ENCODE results near the gene CGN. TPM values are rescaled to one million over a fixed set of nuclear protein-coding genes. Genes with fewer than 3 reads are reported as not detected.

CGN gene
- total RNA-seq, 4 donors from 2014 or later: 3.3 to 26.1 (median 15.1) TPM

DNA sequence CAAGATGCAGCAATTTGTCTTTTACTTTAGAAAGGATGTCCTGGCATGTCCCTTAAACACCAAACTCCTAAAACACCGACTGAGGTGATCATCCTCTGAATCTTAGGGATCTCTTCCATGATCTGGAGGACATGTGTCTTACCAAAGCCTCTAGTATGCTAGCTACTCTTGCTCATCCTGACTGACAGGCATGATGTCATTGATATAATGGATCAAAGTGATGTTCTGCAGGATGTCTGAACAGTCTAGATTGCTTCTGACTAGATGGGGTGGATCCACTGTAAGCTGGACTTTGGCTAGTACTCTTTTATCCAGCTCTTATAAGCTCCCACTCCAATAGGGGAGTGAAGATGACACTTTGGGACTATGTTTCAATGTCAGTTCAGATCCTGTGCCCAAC is 11.3 kb upstream of the CGN start:
- H3K4me1 ChIP-seq: peaks cover 0 to 6% (median 0%) of the 10 kb centered on the region in 3 donors
- intact Hi-C loops (cut with DNase I): no loop called here
- H3K36me3 ChIP-seq: no peaks in the 10 kb centered on the region
- no peaks in the 10 kb centered on the region for H3K9me3 ChIP-seq
- TF ChIP-seq POLR2A (IDR thresholded peaks at IDR 0.05): no peak
- TF ChIP-seq, protein P1, sequence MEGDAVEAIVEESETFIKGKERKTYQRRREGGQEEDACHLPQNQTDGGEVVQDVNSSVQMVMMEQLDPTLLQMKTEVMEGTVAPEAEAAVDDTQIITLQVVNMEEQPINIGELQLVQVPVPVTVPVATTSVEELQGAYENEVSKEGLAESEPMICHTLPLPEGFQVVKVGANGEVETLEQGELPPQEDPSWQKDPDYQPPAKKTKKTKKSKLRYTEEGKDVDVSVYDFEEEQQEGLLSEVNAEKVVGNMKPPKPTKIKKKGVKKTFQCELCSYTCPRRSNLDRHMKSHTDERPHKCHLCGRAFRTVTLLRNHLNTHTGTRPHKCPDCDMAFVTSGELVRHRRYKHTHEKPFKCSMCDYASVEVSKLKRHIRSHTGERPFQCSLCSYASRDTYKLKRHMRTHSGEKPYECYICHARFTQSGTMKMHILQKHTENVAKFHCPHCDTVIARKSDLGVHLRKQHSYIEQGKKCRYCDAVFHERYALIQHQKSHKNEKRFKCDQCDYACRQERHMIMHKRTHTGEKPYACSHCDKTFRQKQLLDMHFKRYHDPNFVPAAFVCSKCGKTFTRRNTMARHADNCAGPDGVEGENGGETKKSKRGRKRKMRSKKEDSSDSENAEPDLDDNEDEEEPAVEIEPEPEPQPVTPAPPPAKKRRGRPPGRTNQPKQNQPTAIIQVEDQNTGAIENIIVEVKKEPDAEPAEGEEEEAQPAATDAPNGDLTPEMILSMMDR (IDR thresholded peaks at IDR 0.05): no peak
- H3K4me3 ChIP-seq: no peak overlapping the region
- DNase-seq: no peak
- WGBS, 2 donors: 56 to 86% methylated on average over 1 of the region's 1 CpG
- no peak overlapping the region for H3K27ac ChIP-seq
- no peaks in the 10 kb centered on the region for H3K27me3 ChIP-seq

DNA sequence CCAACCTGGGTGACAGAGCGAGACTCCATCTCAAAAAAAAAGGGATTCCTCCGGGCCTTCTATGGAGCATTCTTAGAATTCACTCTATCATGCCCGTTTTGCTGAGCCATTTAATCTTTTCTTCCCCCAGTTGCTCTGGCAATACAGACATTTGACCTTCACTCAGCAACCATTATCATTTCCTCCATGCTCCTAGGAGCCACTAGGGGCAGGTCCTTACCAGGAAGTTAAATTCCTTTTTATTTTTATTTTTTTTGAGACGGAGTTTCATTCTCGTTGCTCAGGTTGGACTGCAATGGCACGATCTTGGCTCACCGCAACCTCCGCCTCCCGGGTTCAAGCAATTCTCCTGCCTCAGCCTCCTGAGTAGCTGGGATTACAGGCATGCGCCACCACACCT is 9.7 kb upstream of the CGN start:
- Histone ChIP-seq H3K4me1 (no peaks in the 10 kb centered on the region), H3K4me3 (no peak overlapping the region), H3K27me3 (no peaks in the 10 kb centered on the region), H3K27ac (no peak overlapping the region), H3K9me3 (no peaks in the 10 kb centered on the region), H3K36me3 (no peaks in the 10 kb centered on the region)
- DNase-seq: no peak
- WGBS, 2 donors: 67 to 81% methylated on average over 10 of the region's 10 CpGs
- intact Hi-C loops (cut with DNase I): no loop called here
- TF ChIP-seq POLR2A (IDR thresholded peaks at IDR 0.05): no peak
- TF ChIP-seq, protein P1 (IDR thresholded peaks at IDR 0.05): peak in 2 of 6 experiments; percentile 30 to 33

DNA sequence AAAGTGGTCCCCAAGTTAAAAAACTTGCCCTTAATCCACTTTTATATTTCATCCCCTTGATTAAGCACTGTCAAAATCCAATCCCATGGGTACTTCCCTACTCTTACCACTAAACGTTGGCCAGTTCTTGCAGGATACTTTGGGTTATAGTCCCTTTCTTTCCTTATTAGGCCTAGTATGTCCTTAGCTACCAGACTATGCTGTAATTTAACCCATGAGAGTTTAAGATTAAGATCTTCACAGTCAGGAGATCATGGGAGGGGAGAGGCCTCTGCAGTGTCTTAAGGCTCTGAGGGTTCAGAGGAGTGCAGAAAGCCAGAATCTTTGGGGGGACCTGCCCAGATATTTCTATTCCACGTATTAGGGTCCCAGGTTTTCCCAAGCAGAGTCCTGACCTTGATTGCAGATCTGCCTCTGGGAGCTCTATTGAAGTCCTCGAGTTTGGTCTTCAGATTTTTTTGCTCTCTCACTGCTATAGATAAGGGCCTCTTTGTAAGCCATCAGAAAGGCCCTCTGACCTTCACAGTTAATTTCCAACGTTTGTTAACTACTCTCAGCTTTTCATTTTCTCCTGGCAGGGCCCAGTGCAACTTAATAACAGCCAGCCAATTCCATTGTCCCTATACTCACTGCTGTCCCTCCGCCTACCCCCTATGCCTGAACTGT is 9.0 kb upstream of the CGN start:
- H3K9me3 ChIP-seq: no peaks in the 10 kb centered on the region
- no peaks in the 10 kb centered on the region for H3K27me3 ChIP-seq
- H3K27ac ChIP-seq: no peak overlapping the region
- no peaks in the 10 kb centered on the region for H3K36me3 ChIP-seq
- intact Hi-C loops (cut with DNase I): no loop called here
- no peak for TF ChIP-seq POLR2A (IDR thresholded peaks at IDR 0.05)
- TF ChIP-seq, protein P1 (IDR thresholded peaks at IDR 0.05): no peak
- WGBS, 2 donors: 66 to 68% methylated on average over 5 of the region's 5 CpGs
- H3K4me1 ChIP-seq: no peaks in the 10 kb centered on the region
- DNase-seq: no peak
- H3K4me3 ChIP-seq: no peak overlapping the region

DNA sequence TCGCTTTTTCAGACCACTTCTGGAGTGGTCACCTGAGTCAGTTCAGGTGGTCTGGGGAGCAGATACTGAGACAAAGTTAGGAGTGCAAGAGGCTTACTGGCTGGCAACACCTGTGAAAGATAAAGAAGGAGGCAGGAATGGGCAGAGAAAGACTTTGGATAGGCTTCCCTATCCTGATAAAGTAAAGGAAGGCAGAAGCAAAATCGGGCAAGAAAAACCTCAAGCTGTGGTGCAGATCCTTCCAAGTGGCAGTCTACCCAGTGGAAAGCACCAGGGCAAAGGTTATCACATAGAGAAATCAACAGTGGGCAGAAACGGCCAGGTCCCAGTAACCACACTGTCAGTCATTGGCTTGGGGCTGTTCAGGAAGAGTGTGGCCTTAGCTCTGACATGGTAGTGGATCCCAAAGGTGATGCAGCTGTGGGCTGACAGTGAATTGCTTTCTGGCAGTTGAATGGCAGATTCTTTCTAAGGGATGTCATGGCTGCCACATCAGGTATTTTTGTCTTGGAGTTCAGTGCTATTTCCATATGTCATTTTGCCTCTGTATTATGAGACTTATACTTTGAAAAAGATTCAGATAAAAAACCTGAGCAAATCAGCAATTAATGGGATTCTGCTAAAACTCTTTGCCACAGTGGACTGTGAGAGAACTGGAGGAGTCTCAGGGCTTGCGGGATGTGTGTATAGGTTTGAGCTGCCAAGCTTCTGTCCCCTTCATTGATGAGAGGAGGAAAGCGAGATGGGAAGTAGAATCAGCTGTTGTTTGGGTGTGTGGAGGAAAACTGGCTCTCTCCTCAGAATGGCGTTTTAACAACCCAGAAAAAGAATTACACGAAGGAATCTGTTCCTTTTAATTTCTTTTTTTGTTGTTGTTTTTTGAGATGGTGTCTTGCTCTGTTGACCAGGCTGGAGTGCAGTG is 8.1 kb upstream of the CGN start:
- no peak for DNase-seq
- 55 to 77% methylated on average over 6 to 7 of the region's 7 CpGs for WGBS, 2 donors
- no peaks in the 10 kb centered on the region for H3K27me3 ChIP-seq
- H3K4me3 ChIP-seq: no peak overlapping the region
- no peaks in the 10 kb centered on the region for H3K36me3 ChIP-seq
- no peak overlapping the region for H3K27ac ChIP-seq
- no peaks in the 10 kb centered on the region for H3K9me3 ChIP-seq
- H3K4me1 ChIP-seq: no peaks in the 10 kb centered on the region
- intact Hi-C loops (cut with DNase I): no loop called here
- TF ChIP-seq, protein P1 (IDR thresholded peaks at IDR 0.05): no peak
- no peak for TF ChIP-seq POLR2A (IDR thresholded peaks at IDR 0.05)

DNA sequence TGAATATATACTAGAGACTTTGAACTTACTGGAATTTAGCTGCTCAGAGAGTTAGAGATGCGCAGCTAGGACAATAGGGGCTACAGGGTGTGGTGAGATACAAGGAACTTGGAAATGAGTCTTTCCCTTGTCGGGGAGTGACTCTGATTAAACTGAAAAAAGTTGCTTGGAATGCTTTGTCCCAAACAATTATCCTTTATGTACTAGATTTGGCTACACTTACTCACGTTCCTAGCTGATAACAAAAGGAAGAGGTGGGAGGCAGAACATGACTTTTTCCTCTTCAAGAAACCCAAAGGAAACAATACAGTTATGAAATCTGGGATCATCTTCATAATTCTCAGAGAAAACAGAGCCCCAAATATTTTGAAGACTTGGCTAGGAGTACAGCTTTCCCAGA is 6.9 kb upstream of the CGN start:
- intact Hi-C loops (cut with DNase I): no loop called here
- TF ChIP-seq, protein P1 (IDR thresholded peaks at IDR 0.05): no peak
- no peaks in the 10 kb centered on the region for H3K27me3 ChIP-seq
- H3K36me3 ChIP-seq: no peaks in the 10 kb centered on the region
- 32 to 39% methylated on average over 3 of the region's 3 CpGs for WGBS, 2 donors
- no peaks in the 10 kb centered on the region for H3K9me3 ChIP-seq
- H3K4me1 ChIP-seq: peaks cover 0 to 2% (median 0%) of the 10 kb centered on the region in 3 donors
- no peak overlapping the region for H3K27ac ChIP-seq
- H3K4me3 ChIP-seq: no peak overlapping the region
- no peak for DNase-seq
